ENCODE results near the gene ZCCHC13. TPM values are rescaled to one million over a fixed set of nuclear protein-coding genes. Genes with fewer than 3 reads are reported as not detected.
"Not testable (repeated sequence)": the region's sequence is repeated elsewhere in the genome, so short reads cannot be mapped to it uniquely, and the experiment has no call there.

ZCCHC13 gene
- total RNA-seq, result not detected in 2 replicates

DNA sequence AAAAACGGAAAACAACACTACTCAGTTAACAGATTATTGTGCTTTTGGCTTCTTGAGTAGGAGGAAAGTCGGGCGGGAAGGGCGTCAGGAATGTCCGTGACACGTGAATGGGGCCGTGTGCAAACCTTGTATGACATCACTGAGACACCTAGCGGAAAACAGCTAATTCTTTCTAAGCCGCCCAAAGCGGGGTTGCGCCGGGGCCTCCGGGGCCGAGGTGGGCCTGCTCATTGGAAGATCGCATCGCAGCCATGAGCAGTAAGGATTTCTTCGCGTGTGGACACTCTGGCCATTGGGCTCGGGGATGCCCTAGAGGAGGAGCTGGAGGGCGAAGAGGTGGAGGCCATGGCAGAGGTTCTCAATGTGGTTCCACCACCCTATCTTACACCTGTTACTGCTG lies at the start of gene ZCCHC13:
TSS of gene ZCCHC13 (plus strand) at position 165 of the 400 bp plus-strand sequence. CDS start at position 252, 87 bp downstream.
- TF ChIP-seq, protein P1, sequence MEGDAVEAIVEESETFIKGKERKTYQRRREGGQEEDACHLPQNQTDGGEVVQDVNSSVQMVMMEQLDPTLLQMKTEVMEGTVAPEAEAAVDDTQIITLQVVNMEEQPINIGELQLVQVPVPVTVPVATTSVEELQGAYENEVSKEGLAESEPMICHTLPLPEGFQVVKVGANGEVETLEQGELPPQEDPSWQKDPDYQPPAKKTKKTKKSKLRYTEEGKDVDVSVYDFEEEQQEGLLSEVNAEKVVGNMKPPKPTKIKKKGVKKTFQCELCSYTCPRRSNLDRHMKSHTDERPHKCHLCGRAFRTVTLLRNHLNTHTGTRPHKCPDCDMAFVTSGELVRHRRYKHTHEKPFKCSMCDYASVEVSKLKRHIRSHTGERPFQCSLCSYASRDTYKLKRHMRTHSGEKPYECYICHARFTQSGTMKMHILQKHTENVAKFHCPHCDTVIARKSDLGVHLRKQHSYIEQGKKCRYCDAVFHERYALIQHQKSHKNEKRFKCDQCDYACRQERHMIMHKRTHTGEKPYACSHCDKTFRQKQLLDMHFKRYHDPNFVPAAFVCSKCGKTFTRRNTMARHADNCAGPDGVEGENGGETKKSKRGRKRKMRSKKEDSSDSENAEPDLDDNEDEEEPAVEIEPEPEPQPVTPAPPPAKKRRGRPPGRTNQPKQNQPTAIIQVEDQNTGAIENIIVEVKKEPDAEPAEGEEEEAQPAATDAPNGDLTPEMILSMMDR (IDR thresholded peaks at IDR 0.05; ENCODE audit: insufficient read depth, low read depth, low read length), result no peak
- H3K4me3 ChIP-seq (ENCODE audit: low read depth, low read length), result no peak within 1 kb of the TSS
- DNase-seq (ENCODE audit: low read depth), result no peak

DNA sequence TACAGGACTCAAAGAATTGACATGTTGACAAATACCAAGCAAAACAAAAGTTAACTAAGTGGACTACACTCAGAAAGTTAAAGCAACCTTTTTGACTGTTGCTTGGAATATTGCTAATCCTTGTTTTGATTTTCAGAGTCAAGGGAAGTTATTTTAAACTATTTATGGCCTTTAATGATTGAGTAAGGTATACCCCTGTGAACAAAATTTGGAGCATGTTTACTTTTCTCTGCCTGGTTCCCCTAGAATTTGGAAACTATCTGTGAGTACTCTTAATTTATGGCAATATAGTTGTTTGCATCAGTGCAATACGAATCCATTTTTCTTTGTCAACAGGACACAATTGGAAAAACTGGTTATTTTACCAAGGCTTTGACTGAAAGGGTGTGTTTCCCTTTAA lies 45.9 kb upstream of the ZCCHC13 start:
- not testable (repeated sequence) for H3K4me3 ChIP-seq (ENCODE audit: low read depth, low read length); DNase-seq (ENCODE audit: low read depth)

DNA sequence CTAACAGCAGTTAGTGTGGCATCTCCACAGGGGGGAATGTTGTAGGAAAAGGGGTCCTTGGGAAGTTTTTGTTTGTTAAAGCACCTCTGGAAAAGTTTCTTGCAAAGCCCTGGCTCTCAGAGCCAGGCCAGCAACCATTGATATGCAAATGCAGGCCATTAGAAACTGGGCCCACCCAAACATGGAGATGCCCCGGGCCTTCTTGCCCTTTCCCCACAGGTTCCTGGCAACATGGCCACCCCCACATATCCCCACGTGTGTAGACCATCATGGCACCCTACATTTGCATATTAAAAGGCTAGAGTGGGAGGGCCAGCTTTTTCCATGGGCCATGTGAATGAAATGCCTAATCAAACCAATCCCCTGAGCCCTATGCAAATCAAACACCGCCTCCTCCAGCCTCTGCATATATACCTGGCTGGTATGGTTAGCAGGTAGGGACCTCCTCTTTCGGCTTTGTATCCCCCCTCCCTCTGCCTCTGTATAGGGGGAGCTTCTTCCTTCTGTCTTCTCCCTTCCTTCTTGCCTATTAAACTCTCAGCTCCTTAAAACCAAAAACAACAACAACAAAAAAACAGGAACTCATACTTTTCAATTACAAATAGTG lies 44.0 kb upstream of the ZCCHC13 start:
- no peak for DNase-seq (ENCODE audit: low read depth)
- H3K4me3 ChIP-seq (ENCODE audit: low read depth, low read length), result no peak overlapping the region
- TF ChIP-seq, protein P1 (IDR thresholded peaks at IDR 0.05; ENCODE audit: insufficient read depth, low read depth, low read length), result no peak

DNA sequence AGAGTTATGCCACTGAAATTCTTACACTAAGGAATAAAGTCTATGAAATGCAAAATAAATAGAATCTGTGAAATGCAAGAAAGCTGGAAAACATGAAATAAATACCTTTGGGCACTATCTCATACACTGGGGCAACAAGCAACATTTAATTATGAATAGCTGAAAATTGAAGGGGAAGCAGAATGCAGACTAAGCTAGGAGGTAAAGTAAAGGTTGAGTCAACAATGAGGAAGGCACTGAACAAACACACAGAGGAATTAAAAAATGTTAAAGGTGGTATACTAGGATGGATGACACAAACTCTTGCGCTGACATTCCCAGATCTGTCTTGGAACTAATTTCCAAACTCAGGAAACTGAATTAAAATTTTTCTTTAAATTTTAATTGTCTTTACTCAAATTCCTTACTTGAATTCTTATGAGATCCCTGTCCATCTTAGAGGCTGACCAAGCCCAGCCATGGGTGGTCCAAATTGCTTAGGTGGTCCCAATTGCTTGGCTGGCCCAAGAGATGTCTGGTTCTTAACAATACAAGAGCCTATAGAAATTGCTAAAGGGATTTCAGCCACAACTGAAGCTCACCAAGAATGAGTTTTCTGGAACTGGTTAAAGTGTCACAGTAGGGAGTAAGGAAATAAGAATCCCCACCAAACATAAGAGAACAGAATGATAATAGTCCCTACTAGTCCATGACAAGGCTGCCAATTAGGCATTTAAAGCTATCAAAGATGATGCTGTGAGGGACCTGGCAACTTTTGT lies 41.3 kb upstream of the ZCCHC13 start:
- H3K4me3 ChIP-seq (ENCODE audit: low read depth, low read length), result no peak overlapping the region
- TF ChIP-seq, protein P1 (IDR thresholded peaks at IDR 0.05; ENCODE audit: insufficient read depth, low read depth, low read length), result no peak
- no peak for DNase-seq (ENCODE audit: low read depth)

DNA sequence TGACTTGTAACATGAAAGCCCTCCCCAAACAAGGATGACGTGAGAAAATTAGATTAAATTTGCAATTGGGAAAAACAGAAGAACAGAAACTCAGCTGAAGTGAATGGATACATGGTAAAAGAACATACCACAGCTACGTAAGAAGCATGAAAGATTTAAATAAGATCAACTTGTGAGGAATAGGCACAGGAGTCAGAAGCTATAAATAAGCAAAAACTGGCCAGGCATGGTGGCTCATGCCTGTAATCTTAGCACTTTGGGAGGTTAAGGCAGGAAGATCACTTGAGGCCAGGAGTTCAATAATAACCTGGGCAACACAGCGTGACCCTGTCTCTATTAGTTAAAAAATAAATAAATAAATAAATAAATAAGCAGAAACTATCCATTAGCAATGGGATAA lies 33.6 kb upstream of the ZCCHC13 start:
- TF ChIP-seq, protein P1 (IDR thresholded peaks at IDR 0.05; ENCODE audit: insufficient read depth, low read depth, low read length), result no peak

DNA sequence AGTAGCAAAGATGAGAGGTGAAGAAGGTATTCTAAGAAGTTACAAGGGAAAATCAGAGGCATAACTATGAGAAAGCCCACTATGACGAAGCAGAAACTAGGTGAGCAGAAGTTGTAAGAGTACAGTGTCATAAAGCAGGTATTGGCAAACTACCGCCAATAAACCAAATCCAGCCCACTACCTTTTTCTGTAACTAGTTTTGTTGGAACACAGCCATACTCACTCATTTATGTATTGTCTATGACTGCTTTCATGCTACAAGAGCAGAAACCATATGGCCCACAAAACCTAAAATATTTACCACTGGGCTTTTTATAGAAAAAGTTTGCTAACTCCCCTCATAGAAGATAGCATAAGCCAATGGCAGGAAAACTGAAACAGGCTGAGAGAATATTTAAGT lies 31.8 kb upstream of the ZCCHC13 start:
- TF ChIP-seq, protein P1 (IDR thresholded peaks at IDR 0.05; ENCODE audit: insufficient read depth, low read depth, low read length), result no peak
- DNase-seq (ENCODE audit: low read depth), result no peak
- no peak overlapping the region for H3K4me3 ChIP-seq (ENCODE audit: low read depth, low read length)

More for the DNA sequence above, 33.6 kb upstream of the ZCCHC13 start:
- no peak overlapping the region for H3K4me3 ChIP-seq (ENCODE audit: low read depth, low read length)
- DNase-seq (ENCODE audit: low read depth), result no peak

DNA sequence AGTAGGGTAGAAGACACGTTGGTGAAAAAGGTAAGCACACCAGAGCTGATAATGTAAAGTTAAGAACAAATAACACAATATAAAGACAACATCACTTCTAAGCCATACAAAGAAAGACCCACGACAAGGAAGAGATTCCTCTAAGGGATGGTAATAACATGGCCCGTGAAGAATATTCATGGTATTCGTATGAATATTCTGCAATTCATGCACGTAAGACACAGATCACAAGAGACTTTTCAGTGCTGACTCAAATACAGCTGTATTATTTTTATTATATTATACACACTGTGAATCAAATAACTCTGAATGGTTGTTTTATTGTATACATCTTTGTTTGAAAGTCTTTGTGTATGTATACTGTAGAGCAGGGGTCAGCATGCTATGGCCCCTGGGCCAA lies 29.5 kb upstream of the ZCCHC13 start:
- TF ChIP-seq, protein P1 (IDR thresholded peaks at IDR 0.05; ENCODE audit: insufficient read depth, low read depth, low read length), result no peak
- no peak overlapping the region for H3K4me3 ChIP-seq (ENCODE audit: low read depth, low read length)
- DNase-seq (ENCODE audit: low read depth), result no peak
